MM.1S (cell line): ENCODE measurements around the gene IYD.

ENCODE experiments used
- CTCF ChIP-seq: fragments of 300-600 bp; sonication (generic); IDR thresholded peaks from 2 replicates; pipeline ENCODE4 v1.5.1; 2016; ENCODE audit warnings: antibody characterized with exemption, low read length, mixed read lengths
- EZH2 ChIP-seq: fragments of 300-600 bp; sonication (generic); optimal IDR thresholded peaks from 2 replicates; pipeline ENCODE3; 2017; ENCODE audit warnings: low read depth, mild to moderate bottlenecking, antibody characterized with exemption, low read length, mixed read lengths
- EZH2phosphoT487 ChIP-seq: fragments of 300-600 bp; sonication (generic); IDR thresholded peaks from 2 replicates; pipeline ENCODE4 v1.6.1; 2018; ENCODE audit warnings: antibody characterized with exemption, low read length

- TF ChIP-seq EZH2 (no peak), CTCF (no peak), EZH2phosphoT487 (no peak)
Observed at GRCh38 chr6:150372051-150372450, 3.2 kb downstream of the IYD start.
